ENCODE measurements around the gene FAM117B.

FAM117B gene

GRCh38 chr2:202634556-202635427, at the start of gene FAM117B:
Gene FAM117B (plus strand): TSS chr2:202634969. CDS start chr2:202635188, 219 bp downstream.
- peak; percentile 89 for DNase-seq (ENCODE audit: low read depth)
- peak within 1 kb of the TSS; percentile 96 for H3K4me3 ChIP-seq (ENCODE audit: low read depth, low read length)
- TF ChIP-seq CTCF (IDR thresholded peaks at IDR 0.05; ENCODE audit: low read depth, low read length, missing control alignments) = no peak
- in situ Hi-C loops (cut with HindIII; ENCODE audit: low sequenced_read_pairs) = no loop called here

GRCh38 chr2:202588647-202589581, 45.9 kb upstream of the FAM117B start:
- in situ Hi-C loops (cut with HindIII; ENCODE audit: low sequenced_read_pairs) = no loop called here
- peak; percentile 37 for DNase-seq (ENCODE audit: low read depth)
- no peak overlapping the region for H3K4me3 ChIP-seq (ENCODE audit: low read depth, low read length)
- peak; percentile 94 for TF ChIP-seq CTCF (IDR thresholded peaks at IDR 0.05; ENCODE audit: low read depth, low read length, missing control alignments)

GRCh38 chr2:202589582-202589949, 45.2 kb upstream of the FAM117B start:
- DNase-seq (ENCODE audit: low read depth) = no peak
- TF ChIP-seq CTCF (IDR thresholded peaks at IDR 0.05; ENCODE audit: low read depth, low read length, missing control alignments) = no peak
- H3K4me3 ChIP-seq (ENCODE audit: low read depth, low read length) = no peak overlapping the region

GRCh38 chr2:202592566-202592965, 42.2 kb upstream of the FAM117B start:
- in situ Hi-C loops (cut with HindIII; ENCODE audit: low sequenced_read_pairs) = no loop called here
- TF ChIP-seq CTCF (IDR thresholded peaks at IDR 0.05; ENCODE audit: low read depth, low read length, missing control alignments) = no peak
- DNase-seq (ENCODE audit: low read depth) = no peak
- H3K4me3 ChIP-seq (ENCODE audit: low read depth, low read length) = no peak overlapping the region

More at GRCh38 chr2:202589582-202589949, 45.2 kb upstream of the FAM117B start:
- in situ Hi-C loops (cut with HindIII; ENCODE audit: low sequenced_read_pairs) = no loop called here

GRCh38 chr2:202599105-202599504, 35.7 kb upstream of the FAM117B start:
- DNase-seq (ENCODE audit: low read depth) = no peak
- TF ChIP-seq CTCF (IDR thresholded peaks at IDR 0.05; ENCODE audit: low read depth, low read length, missing control alignments) = no peak
- no peak overlapping the region for H3K4me3 ChIP-seq (ENCODE audit: low read depth, low read length)
- in situ Hi-C loops (cut with HindIII; ENCODE audit: low sequenced_read_pairs) = no loop called here

- TF ChIP-seq CTCF (IDR thresholded peaks at IDR 0.05; ENCODE audit: low read depth, low read length, missing control alignments) = no peak
- no peak overlapping the region for H3K4me3 ChIP-seq (ENCODE audit: low read depth, low read length)
- in situ Hi-C loops (cut with HindIII; ENCODE audit: low sequenced_read_pairs) = no loop called here
- no peak for DNase-seq (ENCODE audit: low read depth)
These were observed 34.9 kb upstream of the FAM117B start for GRCh38 chr2:202599911-202600310.
